Measurements from ENCODE around the gene ANXA2.

GRCh38 chr15:60416484-60416883 lies 18.7 kb upstream of the ANXA2 start:
- TF ChIP-seq ZNF274 (IDR thresholded peaks at IDR 0.05; ENCODE audit: low read depth, low read length): no peak
- TF ChIP-seq YY1 (IDR thresholded peaks at IDR 0.05; ENCODE audit: insufficient read depth, insufficient read length): no peak
